Measurements from ENCODE around the gene AAK1.

DNA sequence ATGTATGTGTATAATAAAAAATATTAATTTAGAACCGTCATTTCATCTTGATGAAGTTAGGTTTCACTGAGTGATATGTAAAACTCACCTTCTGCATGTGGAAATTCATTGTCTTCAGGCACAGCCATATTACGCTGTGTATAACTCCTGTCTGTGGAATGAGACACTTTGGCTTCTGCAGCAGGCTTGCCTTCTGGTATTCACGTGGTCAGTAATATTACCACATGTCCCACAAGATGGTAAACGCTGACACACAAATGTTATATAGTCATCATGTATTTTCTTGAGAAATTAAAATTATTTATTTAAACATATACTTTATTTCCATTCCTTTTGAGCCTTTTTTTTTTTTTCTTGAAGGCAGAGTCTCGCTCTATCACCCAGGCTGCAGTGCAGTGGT is 25.1 kb upstream of the AAK1 start:
- TF ChIP-seq, protein P1, sequence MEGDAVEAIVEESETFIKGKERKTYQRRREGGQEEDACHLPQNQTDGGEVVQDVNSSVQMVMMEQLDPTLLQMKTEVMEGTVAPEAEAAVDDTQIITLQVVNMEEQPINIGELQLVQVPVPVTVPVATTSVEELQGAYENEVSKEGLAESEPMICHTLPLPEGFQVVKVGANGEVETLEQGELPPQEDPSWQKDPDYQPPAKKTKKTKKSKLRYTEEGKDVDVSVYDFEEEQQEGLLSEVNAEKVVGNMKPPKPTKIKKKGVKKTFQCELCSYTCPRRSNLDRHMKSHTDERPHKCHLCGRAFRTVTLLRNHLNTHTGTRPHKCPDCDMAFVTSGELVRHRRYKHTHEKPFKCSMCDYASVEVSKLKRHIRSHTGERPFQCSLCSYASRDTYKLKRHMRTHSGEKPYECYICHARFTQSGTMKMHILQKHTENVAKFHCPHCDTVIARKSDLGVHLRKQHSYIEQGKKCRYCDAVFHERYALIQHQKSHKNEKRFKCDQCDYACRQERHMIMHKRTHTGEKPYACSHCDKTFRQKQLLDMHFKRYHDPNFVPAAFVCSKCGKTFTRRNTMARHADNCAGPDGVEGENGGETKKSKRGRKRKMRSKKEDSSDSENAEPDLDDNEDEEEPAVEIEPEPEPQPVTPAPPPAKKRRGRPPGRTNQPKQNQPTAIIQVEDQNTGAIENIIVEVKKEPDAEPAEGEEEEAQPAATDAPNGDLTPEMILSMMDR (conservative IDR thresholded peaks at IDR 0.05; ENCODE audit: low read depth in 2 of 2): no peak
- TF ChIP-seq EZH2phosphoT487 (IDR thresholded peaks at IDR 0.05; ENCODE audit: unreplicated experiment): no peak
- TF ChIP-seq CREB1 (CRISPR knock-in tag; IDR thresholded peaks at IDR 0.05; ENCODE audit: low read depth): no peak
- TF ChIP-seq EZH2 (IDR thresholded peaks at IDR 0.05; ENCODE audit: low read depth, unreplicated experiment): no peak
- TF ChIP-seq POLR2AphosphoS5 (IDR thresholded peaks at IDR 0.05; ENCODE audit: low read depth): no peak
- TF ChIP-seq JUNB (IDR thresholded peaks at IDR 0.05; ENCODE audit: unreplicated experiment): no peak
- TF ChIP-seq ZNF331 (CRISPR knock-in tag; IDR thresholded peaks at IDR 0.05; ENCODE audit: low read depth): no peak
- TF ChIP-seq, protein P2, sequence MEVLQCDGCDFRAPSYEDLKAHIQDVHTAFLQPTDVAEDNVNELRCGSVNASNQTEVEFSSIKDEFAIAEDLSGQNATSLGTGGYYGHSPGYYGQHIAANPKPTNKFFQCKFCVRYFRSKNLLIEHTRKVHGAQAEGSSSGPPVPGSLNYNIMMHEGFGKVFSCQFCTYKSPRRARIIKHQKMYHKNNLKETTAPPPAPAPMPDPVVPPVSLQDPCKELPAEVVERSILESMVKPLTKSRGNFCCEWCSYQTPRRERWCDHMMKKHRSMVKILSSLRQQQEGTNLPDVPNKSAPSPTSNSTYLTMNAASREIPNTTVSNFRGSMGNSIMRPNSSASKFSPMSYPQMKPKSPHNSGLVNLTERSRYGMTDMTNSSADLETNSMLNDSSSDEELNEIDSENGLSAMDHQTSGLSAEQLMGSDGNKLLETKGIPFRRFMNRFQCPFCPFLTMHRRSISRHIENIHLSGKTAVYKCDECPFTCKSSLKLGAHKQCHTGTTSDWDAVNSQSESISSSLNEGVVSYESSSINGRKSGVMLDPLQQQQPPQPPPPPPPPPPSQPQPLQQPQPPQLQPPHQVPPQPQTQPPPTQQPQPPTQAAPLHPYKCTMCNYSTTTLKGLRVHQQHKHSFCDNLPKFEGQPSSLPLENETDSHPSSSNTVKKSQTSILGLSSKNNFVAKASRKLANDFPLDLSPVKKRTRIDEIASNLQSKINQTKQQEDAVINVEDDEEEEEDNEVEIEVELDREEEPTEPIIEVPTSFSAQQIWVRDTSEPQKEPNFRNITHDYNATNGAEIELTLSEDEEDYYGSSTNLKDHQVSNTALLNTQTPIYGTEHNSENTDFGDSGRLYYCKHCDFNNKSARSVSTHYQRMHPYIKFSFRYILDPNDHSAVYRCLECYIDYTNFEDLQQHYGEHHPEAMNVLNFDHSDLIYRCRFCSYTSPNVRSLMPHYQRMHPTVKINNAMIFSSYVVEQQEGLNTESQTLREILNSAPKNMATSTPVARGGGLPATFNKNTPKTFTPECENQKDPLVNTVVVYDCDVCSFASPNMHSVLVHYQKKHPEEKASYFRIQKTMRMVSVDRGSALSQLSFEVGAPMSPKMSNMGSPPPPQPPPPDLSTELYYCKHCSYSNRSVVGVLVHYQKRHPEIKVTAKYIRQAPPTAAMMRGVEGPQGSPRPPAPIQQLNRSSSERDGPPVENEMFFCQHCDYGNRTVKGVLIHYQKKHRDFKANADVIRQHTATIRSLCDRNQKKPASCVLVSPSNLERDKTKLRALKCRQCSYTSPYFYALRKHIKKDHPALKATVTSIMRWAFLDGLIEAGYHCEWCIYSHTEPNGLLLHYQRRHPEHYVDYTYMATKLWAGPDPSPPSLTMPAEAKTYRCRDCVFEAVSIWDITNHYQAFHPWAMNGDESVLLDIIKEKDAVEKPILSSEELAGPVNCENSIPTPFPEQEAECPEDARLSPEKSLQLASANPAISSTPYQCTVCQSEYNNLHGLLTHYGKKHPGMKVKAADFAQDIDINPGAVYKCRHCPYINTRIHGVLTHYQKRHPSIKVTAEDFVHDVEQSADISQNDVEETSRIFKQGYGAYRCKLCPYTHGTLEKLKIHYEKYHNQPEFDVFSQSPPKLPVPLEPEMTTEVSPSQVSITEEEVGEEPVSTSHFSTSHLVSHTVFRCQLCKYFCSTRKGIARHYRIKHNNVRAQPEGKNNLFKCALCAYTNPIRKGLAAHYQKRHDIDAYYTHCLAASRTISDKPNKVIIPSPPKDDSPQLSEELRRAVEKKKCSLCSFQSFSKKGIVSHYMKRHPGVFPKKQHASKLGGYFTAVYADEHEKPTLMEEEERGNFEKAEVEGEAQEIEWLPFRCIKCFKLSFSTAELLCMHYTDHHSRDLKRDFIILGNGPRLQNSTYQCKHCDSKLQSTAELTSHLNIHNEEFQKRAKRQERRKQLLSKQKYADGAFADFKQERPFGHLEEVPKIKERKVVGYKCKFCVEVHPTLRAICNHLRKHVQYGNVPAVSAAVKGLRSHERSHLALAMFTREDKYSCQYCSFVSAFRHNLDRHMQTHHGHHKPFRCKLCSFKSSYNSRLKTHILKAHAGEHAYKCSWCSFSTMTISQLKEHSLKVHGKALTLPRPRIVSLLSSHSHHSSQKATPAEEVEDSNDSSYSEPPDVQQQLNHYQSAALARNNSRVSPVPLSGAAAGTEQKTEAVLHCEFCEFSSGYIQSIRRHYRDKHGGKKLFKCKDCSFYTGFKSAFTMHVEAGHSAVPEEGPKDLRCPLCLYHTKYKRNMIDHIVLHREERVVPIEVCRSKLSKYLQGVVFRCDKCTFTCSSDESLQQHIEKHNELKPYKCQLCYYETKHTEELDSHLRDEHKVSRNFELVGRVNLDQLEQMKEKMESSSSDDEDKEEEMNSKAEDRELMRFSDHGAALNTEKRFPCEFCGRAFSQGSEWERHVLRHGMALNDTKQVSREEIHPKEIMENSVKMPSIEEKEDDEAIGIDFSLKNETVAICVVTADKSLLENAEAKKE (CRISPR knock-in tag; IDR thresholded peaks at IDR 0.05): no peak
- no peak for TF ChIP-seq NANOG (IDR thresholded peaks at IDR 0.05; ENCODE audit: borderline replicate concordance)
- no peak for TF ChIP-seq REST (IDR thresholded peaks at IDR 0.05; ENCODE audit: unreplicated experiment)
- TF ChIP-seq ZNF114 (CRISPR knock-in tag; IDR thresholded peaks at IDR 0.05): no peak

Measured in GM23338 (cell line).